Tibial artery (tissue), 4 donors: ENCODE results near the gene PDGFD.

Source experiments
- DNase-seq, 2 donors: peaks; one replicate each; pipeline ENCODE4 v3.0.0-alpha.2; 2019
- H3K27ac ChIP-seq, 2 donors: fragments of 200-600 bp; sonication (generic) in 1 of 2; 1 replicate in 1 of 2; 2 replicates in 1 of 2; pipeline ENCODE4 v1.5.1; 2018 to 2019; ENCODE audit warnings: mild to moderate bottlenecking in 1 of 2
- H3K27me3 ChIP-seq, 2 donors: fragments of 200-600 bp; sonication (generic) in 1 of 2; one replicate each; pipeline versions ENCODE4 v1.5.1 to v1.6.0; 2016 to 2019
- H3K36me3 ChIP-seq, 3 donors: fragments of 200-600 bp; sonication (generic) in 2 of 3; one replicate each; pipeline ENCODE4 v1.5.1; 2016 to 2019; ENCODE audit warnings: mild to moderate bottlenecking in 2 of 3
- H3K4me1 ChIP-seq, 4 donors: fragments of 200-600 bp; sonication (generic) in 2 of 4; 1 replicate in 3 of 4; 2 replicates in 1 of 4; pipeline ENCODE4 v1.5.1; 2016 to 2019
- H3K4me3 ChIP-seq, 2 donors: fragments of 200-600 bp; sonication (generic) in 1 of 2; 1 replicate in 1 of 2; 2 replicates in 1 of 2; pipeline ENCODE4 v1.5.1; 2018 to 2019; ENCODE audit warnings: mild to moderate bottlenecking in 2 of 2
- H3K9me3 ChIP-seq, 3 donors: fragments of 200-600 bp; sonication (generic) in 1 of 3; one replicate each; pipeline ENCODE4 v1.5.1; 2016 to 2019
- CTCF ChIP-seq, 2 experiments: fragments of 200-600 bp in 1 of 2; fragments of 450-650 bp in 1 of 2; IDR thresholded peaks; one replicate each; pipeline ENCODE4 v1.5.1; 2017 to 2019; ENCODE audit warnings: antibody characterized with exemption in 2 of 2, mild to moderate bottlenecking in 1 of 2, moderate library complexity in 1 of 2
- intact Hi-C: fragments of 100-400 bp; cut with DNase I; formaldehyde crosslinking; loops from one replicate; pipeline ENCODE4 v1.15.0; 2023; ENCODE audit warnings: low total_unique reads

Gene PDGFD

DNA sequence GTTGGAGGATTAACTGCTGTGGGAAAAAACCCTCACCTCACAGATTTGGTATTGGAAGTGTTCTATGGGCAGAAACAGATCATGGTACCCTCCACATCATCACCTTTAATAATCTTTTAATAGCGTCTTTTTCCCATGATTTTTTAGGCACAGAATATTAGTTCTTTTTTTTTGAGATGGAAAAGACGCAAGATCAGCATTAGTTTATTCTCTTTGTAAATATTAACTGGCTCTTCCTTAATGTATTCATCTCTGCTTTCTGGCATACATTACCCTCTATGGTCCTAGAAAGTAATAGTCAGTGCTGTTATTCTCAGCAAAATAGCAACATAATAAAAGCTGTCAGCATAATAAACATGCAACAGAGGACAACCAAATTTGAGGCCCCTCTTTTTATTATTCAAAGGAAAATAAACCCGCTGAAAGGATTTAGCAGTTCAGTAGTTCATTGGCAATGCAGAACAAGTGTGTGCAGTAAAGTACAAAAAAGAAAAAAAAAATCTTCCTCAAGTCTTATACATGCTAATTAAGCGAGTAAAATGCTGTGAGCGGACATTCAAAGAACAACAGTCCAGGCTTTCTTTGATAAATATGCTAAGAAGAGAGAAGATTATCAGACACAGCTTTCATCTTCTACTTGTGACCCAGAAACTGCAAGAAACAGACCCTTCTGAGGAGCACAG is 165.0 kb downstream of the PDGFD start:
- no peak for TF ChIP-seq CTCF (IDR thresholded peaks at IDR 0.05)
- no peak for DNase-seq
- Histone ChIP-seq H3K36me3 (no peaks in the 10 kb centered on the region), H3K9me3 (no peaks in the 10 kb centered on the region), H3K4me3 (no peak overlapping the region), H3K27ac (no peak overlapping the region), H3K27me3 (no peaks in the 10 kb centered on the region), H3K4me1 (no peaks in the 10 kb centered on the region)
- intact Hi-C loops, result no loop called here

DNA sequence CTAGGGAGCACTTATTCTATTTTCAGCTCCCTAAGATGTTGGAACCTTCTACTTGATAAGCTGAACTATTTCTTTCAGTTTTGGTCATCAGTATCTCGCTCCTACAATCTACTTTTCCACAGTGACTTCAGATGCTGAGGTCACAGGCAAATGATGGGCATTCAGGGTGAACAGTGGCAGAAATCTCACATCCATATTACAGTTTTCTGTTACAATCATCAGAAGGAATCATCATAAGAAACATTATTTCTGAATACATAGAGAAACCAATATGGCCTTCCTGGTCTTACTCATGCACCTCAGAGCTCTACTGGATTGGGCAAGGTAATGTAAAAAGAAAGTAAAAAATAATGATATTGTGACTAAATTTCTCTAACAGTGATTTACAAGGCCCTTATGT is 166.9 kb downstream of the PDGFD start:
- no peaks in the 10 kb centered on the region for H3K36me3 ChIP-seq

DNA sequence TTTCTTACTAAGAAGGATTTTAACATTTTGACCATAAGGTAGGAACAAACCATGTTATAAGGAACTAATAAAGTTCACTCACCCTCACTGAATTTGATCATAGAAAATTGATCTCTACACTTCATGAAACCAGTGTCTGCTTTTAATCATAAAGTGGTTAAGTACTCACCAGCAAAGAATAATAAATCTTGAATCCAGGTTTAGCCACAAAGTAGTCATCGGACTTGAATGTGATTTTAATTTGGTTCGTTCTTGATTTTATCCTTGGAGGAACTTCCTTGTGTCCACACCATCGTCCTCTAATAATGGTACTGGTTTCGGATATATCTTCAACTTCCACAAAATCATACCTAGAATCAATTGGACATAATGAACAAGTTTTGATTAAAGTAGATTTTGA is 168.1 kb downstream of the PDGFD start:
- no peaks in the 10 kb centered on the region for H3K27me3 ChIP-seq
- intact Hi-C loops, result no loop called here
- DNase-seq, result no peak
- H3K9me3 ChIP-seq, result no peaks in the 10 kb centered on the region
- no peak overlapping the region for H3K27ac ChIP-seq
- no peaks in the 10 kb centered on the region for H3K4me1 ChIP-seq
- H3K4me3 ChIP-seq, result no peak overlapping the region
- TF ChIP-seq CTCF (IDR thresholded peaks at IDR 0.05), result no peak
- no peaks in the 10 kb centered on the region for H3K36me3 ChIP-seq

More for the DNA sequence above, 166.9 kb downstream of the PDGFD start:
- no peak for TF ChIP-seq CTCF (IDR thresholded peaks at IDR 0.05)
- no peaks in the 10 kb centered on the region for H3K9me3 ChIP-seq
- no peaks in the 10 kb centered on the region for H3K27me3 ChIP-seq
- H3K4me3 ChIP-seq, result no peak overlapping the region
- DNase-seq, result no peak
- H3K4me1 ChIP-seq, result no peaks in the 10 kb centered on the region
- H3K27ac ChIP-seq, result no peak overlapping the region
- intact Hi-C loops, result no loop called here

GRCh38 chr11:103994518-103994917 is 169.4 kb downstream of the PDGFD start:
- no peak overlapping the region for H3K27ac ChIP-seq

DNA sequence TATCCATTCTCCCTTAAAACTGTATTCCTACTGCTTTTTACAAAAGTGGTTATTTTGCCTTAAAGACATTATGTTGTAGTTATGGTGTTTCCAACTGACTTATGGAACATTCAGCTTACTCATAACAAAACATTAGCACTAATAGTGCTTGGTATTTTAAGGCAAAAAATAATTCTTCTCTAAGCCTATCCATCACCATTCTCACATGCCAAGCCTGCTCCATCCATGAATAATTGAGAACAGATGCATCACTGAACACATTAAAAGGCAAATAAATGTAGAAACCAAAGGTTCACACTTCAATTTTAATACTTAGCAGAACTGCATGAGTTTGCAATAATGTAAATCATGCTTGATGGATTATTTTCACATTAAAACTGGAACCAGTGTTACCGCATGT is 169.9 kb downstream of the PDGFD start:
- no peak for TF ChIP-seq CTCF (IDR thresholded peaks at IDR 0.05)
- intact Hi-C loops, result no loop called here
- Histone ChIP-seq H3K27me3 (no peaks in the 10 kb centered on the region), H3K4me1 (no peaks in the 10 kb centered on the region), H3K9me3 (no peaks in the 10 kb centered on the region), H3K36me3 (no peaks in the 10 kb centered on the region), H3K4me3 (no peak overlapping the region), H3K27ac (no peak overlapping the region)
- no peak for DNase-seq

More at GRCh38 chr11:103994518-103994917, 169.4 kb downstream of the PDGFD start:
- Histone ChIP-seq H3K36me3 (no peaks in the 10 kb centered on the region), H3K9me3 (no peaks in the 10 kb centered on the region), H3K4me1 (no peaks in the 10 kb centered on the region), H3K4me3 (no peak overlapping the region), H3K27me3 (no peaks in the 10 kb centered on the region)
- no peak for DNase-seq
- no peak for TF ChIP-seq CTCF (IDR thresholded peaks at IDR 0.05)
- intact Hi-C loops, result no loop called here

DNA sequence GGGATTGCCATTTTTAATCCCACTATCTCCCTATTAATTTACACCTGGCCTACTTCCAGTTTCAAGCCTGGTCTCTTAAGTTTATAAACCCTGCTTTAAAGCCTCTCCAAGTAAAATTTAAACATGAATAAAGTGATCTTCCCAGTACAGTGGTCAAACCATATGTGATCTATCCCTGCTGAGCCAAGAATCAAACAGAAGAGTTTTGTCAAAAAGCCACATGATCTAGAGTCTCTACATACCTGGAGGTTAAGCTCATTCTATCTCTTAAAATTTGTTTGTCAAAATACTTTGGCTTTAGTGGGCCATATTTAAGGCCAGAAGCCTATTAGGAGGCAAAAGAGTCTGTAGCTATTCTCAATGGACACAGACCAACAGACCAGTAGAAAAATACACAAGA is 170.4 kb downstream of the PDGFD start:
- Histone ChIP-seq H3K9me3 (no peaks in the 10 kb centered on the region), H3K27ac (no peak overlapping the region), H3K4me1 (no peaks in the 10 kb centered on the region), H3K36me3 (no peaks in the 10 kb centered on the region), H3K27me3 (no peaks in the 10 kb centered on the region), H3K4me3 (no peak overlapping the region)
- TF ChIP-seq CTCF (IDR thresholded peaks at IDR 0.05), result no peak
- intact Hi-C loops, result no loop called here
- no peak for DNase-seq
